GM11168 (cell line): Measurements from ENCODE around the gene LILRA2.
"Not testable (repeated sequence)": the region's sequence is repeated elsewhere in the genome, so short reads cannot be mapped to it uniquely, and the experiment has no call there.

Experiments
- in situ Hi-C: fragments of 300-500 bp; cut with MboI; formaldehyde crosslinking; loops from one replicate; pipeline ENCODE4 v1.12.0; 2022; ENCODE audit warnings: low sequenced_read_pairs; ENCODE audit not compliant: unreplicated experiment

The LILRA2 gene

GRCh38 chr19:54573330-54573872 is at the start of gene LILRA2:
TSS of gene LILRA2 (plus strand) at chr19:54573790. CDS start at chr19:54573879, 89 bp downstream.
- in situ Hi-C loops = no loop called here

GRCh38 chr19:54525636-54526035 is 48.0 kb upstream of the LILRA2 start:
- in situ Hi-C loops = no loop called here

GRCh38 chr19:54526972-54527371 is 46.6 kb upstream of the LILRA2 start:
- in situ Hi-C loops = no loop called here

DNA sequence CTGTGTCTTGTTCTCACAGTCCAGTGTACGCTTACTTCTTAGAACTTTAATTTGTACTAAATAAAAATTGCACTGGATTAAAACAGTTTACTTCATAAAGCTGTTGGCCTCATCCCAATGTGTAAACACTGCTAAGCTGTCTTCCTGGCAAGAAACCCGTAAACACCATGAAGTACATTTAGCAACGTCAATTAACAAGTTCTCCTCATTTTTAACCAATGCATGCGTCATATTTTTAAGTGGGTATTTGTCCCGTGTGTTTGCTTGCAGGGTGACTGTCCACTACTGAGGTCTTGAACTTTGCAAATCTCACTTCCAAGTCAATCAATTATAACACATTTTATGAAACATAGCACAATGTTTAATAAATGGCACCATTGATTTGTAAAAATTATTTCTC is 42.7 kb upstream of the LILRA2 start:
- in situ Hi-C loops = no loop called here

DNA sequence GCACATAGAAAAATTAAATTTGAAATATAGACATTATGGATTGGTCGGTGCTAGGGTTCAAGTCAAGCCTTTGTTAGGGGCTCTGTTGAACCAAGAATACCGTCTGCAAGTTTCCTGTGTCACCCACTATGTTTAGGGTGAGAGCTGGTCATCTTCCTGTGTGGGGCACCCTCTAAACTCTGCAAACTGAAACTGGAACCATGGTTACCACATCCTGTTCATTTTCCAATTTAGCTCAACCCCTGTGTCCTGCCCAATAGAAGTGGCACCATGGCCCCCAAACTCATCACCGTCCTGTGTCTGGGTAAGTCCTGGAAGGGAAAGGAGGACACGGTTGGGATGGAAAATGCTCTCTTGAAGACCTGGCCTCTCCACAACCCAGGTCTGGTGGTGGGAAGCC is 41.1 kb upstream of the LILRA2 start:
- in situ Hi-C loops = no loop called here

DNA sequence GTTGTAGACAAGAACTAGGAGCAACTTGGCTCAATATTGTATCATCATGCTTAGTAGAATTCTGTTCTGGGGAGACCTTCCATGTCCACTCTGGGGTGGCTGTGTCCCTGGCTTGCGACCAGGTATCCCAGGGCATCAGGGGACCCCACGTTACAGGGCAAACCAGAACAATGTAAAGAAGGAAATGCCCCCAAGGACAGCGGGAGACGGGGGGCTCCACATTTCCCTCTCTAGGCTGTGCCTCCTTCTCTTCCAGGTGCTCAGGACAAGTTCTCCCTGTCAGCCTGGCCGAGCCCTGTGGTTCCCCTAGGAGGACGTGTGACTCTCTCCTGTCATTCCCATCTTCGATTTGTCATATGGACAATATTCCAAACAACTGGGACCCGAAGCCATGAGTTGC is 40.1 kb upstream of the LILRA2 start:
- in situ Hi-C loops = no loop called here

- in situ Hi-C loops = no loop called here
Observed at GRCh38 chr19:54534156-54534555, 39.4 kb upstream of the LILRA2 start.

GRCh38 chr19:54535601-54536000 is 38.0 kb upstream of the LILRA2 start:
- in situ Hi-C loops = no loop called here

- in situ Hi-C loops = no loop called here
Observed at GRCh38 chr19:54536956-54537355, 36.6 kb upstream of the LILRA2 start.

GRCh38 chr19:54541712-54542111 is 31.9 kb upstream of the LILRA2 start:
- in situ Hi-C loops = no loop called here

- in situ Hi-C loops = no loop called here
Observed at GRCh38 chr19:54548806-54549205, 24.8 kb upstream of the LILRA2 start.

DNA sequence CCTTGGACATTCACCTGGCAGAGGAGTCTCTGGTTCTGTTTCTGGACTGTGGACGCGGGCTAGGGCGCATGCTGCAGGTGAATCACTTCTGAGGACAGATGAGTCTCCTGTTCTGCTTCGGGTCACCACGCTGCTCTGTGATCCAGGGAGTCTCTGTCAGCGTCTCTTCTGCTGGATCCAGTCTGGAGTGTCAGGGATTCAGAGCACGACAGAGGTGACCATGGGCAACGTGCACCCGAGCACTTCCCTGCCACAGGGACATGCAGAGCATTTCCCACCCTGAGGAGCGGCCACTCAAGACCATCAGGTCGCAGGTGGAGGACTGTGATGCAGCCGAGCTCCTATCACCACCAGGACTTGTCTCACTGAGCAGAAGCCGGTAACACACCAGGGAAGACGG is 24.4 kb upstream of the LILRA2 start:
- in situ Hi-C loops = no loop called here

- in situ Hi-C loops = no loop called here
Observed at GRCh38 chr19:54551293-54551692, 22.3 kb upstream of the LILRA2 start.

- in situ Hi-C loops = no loop called here
Observed at GRCh38 chr19:54551950-54552912, 21.4 kb upstream of the LILRA2 start.

DNA sequence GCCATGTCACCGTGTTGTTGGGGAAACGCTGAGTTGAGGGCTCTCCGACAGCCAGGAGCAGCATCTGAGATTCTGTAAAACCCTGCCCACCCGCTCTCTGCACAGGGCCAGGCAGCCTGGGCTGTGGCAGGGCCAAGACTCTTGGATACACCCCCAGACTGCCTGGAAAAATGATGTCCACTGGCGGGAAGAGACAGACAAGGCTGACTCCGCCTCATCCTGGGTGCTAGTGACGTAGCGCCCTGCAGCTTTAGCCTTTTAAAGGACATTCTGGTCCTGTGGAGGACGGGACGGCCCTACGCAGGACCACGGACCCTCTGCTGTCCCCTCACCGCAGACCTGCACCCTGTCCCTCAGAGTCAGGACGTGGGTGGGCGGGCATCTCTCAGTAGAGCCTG is 20.7 kb upstream of the LILRA2 start:
- in situ Hi-C loops = no loop called here

DNA sequence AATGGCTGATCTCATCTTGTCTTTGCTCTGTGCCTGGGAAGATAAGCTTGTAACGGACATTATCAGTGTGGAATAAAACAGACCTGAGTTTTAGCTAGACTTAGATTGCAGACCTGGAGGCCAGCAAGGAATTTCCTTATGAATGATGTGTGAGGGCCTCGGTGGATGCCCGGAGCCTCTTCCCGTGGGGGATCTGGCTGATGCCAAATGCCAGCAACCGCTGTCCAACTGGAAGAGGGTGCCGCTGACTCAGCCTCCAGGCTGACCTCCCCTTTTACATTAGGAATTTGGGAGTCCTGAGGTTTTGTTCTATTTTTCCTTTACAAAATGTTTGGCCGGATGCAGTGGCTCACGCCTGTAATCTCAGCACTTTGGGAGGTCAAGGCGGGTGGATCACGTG is 19.6 kb upstream of the LILRA2 start:
- in situ Hi-C loops = no loop called here

GRCh38 chr19:54554896-54555295 is 18.7 kb upstream of the LILRA2 start:
- in situ Hi-C loops = no loop called here

- in situ Hi-C loops = no loop called here
Observed at GRCh38 chr19:54556194-54556593, 17.4 kb upstream of the LILRA2 start.

- in situ Hi-C loops = no loop called here
Observed at GRCh38 chr19:54558339-54558738, 15.3 kb upstream of the LILRA2 start.

DNA sequence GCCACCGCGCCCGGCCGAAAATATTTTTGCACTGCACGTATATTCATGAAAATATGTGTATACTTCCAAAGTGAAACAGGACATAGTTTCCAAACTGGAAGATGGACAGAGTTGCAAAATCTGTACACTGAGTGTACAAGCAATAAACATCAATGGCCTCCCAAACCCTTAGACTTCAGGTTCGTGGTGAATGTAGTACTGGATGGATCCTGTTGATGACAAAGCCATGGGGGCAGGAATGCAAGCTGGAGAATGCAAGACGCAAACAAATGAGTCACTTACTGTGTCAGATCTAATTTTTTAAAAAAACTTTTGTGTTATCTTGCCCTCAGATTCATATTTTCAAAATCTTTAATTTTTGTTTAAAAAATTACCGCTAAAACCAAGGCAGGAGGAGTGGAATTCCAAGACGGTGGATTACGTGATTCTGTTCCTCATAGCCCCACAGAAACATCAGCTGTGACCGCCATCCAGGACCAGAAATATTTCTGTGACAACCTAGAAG is 12.7 kb upstream of the LILRA2 start:
- in situ Hi-C loops = no loop called here

DNA sequence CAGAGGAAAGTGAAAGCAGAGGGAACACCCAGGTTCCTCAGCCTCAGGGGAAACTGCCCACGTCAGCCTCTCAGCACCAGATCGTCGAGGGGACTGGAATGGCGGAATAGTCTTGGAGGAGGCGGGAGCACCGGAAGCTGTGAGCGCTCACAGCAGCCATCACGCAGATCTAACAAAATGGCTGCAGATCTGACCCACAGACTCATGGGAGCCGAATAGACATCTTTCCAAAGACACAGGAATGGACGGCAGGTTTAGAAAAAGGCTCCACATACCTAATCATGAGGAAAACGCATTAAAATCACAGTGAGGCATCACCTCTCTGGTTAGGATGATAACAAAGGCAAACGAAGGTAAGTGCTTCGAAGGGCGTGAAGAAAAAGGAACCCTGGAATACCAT is 11.8 kb upstream of the LILRA2 start:
- in situ Hi-C loops = no loop called here

GRCh38 chr19:54563206-54563605 is 10.4 kb upstream of the LILRA2 start:
- in situ Hi-C loops = not testable (repeated sequence)
